IPS-11a (cell line): ENCODE measurements around the gene PTPN2.

Source experiments
- H3K4me3 ChIP-seq: one replicate; pipeline ENCODE4 v1.5.1; 2013; ENCODE audit warnings: low read depth, low read length, control low read depth

Gene PTPN2

DNA sequence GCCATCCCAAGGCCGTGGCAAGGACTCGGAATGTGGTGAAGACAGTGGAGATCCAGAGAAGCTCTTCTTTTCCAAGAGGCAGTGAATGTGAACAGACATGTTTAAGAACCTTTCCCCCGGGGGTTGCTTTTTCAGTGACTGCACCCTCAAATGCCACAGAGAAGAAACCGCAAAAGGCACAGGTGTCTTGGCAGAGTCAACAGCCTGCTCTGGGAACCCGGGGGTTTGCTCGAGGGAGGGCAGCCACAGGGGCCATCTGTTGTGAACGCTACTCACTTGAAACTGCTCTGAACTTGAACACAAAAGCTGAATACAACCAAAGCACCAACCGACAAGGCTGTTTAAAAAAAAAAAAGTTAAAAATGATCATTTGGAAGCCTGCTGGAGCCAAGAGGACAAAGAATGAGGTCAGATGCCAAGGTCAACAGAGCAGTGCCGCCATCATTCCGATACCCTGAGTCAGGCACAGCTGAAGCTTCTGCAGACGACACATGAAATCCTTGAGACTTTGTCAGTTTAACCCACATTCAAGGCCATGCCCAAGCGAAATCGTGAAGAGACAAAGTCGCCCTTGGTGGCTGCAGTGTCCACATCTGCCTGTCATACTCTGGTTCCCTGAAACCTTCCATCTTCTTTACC is 133.8 kb downstream of the PTPN2 start:
- no peak overlapping the region for H3K4me3 ChIP-seq

DNA sequence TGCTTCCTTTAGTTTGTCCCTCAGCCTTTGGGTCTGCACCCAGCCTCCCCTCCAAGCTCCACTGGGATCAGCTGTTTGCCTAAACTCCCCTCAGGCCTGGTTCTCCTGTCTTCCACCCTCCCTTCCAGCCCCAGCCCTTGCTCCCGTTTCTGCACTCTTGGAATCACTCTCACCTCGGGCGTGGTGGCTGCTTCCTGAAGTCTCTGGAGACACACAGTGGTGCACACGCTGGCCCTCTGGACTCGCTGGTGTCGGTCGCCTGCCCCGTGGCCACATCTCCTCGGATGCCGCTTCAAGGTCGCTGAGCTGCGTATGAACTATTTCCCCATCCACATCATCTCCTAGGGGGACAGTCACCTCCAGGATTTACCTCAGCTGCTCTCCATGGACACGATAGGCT is 134.9 kb downstream of the PTPN2 start:
- no peak overlapping the region for H3K4me3 ChIP-seq

DNA sequence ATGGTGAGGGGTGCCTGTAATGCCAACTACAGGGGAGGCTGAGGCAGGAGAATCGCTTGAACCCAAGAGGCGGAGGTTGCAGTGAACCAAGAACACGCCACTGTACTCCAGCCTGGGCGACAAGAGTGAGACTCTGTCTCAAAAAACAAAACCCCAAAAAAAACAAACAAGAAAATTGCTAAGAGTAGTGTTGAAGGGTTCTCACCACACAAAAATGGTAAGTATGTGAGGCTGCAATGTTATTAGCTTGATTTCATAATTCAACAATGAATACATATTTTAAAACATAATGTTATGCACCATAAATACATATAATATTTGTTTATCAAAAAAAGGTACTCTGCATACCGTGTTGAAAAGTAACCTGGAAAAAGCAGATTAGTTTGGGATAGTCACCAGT is 135.4 kb downstream of the PTPN2 start:
- no peak overlapping the region for H3K4me3 ChIP-seq

DNA sequence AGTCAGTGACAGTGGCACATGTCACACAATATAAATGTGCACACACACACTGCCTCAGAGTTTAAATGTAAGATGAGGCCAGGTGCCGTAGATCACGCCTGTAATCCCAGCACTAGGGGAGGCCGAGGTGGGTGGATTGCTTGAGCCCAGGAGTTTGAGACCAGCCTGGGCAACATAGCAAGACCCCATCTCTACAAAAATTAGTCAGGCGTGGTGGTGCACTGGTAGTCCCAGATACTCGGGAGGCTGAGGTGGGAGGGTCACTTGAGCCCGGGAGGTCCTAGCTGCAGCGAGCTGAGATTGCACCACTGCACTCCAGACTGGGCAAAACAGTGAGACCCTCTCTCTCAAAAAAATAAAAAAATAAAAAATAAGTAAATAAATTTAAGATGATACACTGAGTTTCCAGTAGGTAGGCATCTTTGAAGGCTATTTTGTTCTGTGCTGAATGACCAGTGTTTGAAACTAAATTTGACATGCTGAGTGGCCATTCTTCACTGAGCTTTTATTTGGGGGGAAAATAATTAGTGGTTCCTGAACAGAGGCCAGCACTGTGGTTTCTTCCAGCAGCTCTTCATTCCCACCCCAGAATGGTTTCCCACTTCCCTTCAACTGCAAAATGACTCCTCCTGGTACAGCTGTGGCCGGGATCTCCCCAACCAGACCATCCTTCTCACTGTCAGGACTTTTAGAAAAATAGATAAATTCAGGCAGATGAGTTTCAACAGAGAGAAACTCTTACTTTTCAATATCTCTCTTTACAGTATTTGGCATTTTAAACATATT is 136.3 kb downstream of the PTPN2 start:
- no peak overlapping the region for H3K4me3 ChIP-seq

DNA sequence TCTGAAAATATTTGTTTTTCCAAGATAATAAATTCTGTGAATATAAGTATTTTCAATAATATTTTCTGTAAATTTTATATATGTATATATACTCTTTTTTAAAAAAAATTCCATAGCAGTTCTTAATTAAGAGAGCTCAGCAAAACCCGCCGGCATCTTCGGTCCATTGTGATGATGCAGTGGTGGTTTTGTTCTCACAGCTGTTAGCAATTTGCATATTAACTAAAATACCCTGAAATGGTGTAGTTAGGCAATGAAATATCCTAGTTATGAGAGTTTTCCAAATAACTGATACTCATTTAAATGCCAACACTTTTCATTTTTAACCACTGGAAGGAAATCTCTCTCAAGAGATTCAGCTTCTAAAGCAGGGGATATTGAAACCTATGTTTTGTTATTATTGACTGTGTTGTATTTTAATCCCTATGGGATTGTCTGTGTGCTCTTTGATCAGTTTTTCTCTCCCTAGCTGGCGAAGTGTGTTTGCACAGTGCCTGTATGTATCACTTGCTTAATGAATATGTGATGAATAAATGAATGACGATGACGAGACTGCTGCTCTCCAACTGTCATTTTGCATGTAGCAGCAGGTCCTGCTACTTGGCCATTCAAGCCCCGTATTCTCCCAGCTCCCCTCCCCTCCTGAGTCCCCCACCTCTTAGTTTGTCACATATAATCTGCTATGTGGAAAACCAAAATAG is 138.8 kb downstream of the PTPN2 start:
- no peak overlapping the region for H3K4me3 ChIP-seq

DNA sequence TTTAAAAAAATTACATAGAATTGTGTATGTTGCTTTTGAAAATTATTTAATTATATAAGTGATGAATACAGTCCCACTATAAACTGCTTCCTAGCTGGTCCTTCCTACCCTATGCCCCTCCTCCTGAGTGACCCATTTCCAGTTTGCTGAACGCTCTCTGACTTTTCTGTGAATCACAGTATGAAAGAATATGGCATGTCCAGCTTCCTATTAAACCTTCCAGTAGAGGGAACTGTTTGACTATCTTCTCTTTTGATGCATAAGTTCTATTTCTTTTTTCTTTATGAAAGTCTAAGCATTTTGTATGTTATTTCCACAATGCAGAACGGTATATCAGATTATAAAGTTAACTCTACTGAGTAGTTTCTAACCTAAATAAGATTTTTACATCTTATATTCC is 139.9 kb downstream of the PTPN2 start:
- H3K4me3 ChIP-seq, result no peak overlapping the region

DNA sequence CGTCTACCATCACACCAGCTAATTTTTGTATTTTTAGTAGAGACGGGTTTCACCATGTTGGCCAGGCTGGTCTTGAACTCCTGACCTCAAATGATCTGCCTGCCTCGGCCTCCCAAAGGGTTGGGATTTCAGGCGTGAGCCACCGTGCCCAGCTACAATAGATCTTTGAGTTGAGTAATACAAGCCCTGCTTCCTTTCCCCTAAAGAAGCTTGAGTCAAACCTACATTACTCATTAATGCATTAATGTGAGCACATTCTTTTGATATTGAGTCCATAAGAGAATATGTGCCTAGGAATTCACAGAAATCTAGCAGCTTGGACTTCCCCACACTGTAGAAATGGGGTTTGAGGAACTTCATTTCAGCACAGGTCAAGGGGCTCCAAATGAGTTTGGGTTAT is 141.6 kb downstream of the PTPN2 start:
- no peak overlapping the region for H3K4me3 ChIP-seq
